Amygdala (tissue), 56 donors: ENCODE data around the gene GAS2L1.
A peak's percentile ranks its signal among the peaks of the same experiment; 100 is the strongest.

ENCODE experiments used
- DNase-seq, 56 donors: peaks; one replicate each; lab custom pipeline; 2025; lab: John Stamatoyannopoulos, UW

Gene GAS2L1

DNA sequence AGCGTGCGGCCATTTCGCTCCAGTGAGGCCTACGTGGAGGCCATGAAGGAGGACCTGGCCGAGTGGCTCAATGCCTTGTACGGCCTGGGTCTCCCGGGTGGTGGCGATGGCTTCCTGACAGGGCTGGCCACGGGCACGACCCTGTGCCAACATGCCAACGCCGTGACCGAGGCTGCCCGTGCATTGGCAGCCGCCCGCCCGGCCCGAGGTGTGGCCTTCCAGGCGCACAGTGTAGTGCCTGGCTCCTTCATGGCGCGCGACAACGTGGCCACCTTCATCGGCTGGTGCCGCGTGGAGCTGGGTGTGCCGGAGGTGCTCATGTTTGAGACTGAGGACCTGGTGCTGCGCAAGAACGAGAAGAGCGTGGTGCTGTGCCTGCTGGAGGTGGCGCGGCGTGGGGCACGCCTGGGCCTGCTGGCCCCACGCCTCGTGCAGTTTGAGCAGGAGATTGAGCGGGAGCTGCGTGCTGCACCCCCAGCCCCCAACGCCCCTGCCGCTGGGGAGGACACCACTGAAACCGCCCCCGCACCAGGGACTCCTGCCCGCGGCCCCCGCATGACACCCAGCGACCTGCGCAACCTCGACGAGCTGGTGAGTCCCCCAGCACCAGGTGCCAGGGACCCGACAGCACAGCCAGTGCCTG lies 1.8 kb downstream of the GAS2L1 start:
- DNase-seq: no peak

DNA sequence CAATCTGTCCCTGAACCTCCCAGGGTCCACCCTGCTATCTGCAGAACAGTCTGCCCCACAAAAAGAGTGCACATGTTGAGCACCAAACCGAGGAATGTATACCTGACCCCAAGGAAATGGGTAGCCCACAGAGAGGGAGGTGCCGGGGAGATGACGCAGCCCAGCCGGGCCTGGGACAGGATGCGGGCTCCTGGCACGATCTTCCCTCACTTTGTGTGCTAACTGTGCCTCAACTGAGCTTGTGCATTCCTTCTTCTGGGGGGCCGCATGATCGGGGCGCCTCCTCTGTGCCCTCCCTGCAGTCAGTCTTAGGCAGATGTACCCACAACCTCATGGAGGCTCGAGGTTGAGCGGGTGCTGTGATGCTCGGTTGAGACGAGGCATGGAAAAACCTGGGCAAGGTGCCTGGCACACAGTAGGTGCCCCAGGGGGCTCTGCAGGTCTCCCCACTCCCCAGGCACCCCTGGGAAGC lies 2.4 kb downstream of the GAS2L1 start:
- no peak for DNase-seq

DNA sequence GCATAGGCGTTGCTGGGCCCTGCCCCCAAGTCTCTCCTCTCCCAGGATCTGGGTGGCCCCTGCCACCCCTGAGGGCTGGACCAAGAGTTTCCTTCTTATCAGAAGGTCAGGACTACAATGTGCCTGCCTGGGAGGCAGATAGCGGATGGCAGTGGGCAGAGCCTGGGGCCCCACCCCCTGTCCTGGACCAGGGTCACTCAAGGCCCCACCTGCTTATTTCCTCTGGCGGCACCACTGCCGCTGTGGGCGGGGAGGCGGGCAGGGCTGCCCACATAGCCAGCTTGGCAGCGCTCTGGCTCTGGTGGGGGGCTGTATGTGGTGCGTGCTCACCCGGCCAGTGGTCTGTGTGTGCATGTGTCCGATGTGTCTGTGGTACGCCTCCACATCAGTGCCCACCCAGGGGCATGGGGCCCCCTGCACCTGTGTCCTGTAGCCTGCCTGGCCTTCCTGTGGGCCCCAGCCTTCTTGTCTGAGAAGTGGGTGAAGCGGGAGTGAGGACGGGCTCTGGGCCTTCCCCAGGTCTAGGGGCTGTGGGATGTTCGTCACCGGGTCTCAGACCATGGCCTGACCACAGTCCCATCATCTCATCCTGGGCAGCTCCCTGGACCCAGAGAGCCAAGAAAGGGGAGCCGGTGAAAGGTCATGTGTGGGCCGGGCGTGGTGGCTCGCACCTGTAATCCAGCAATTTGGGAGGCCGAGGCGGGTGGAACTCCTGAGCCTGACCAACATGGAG lies 3.0 kb downstream of the GAS2L1 start:
- DNase-seq: no peak

GRCh38 chr22:29310065-29310862 lies 3.8 kb downstream of the GAS2L1 start:
- peak in 1 of 56 donors; percentile 73 for DNase-seq

DNA sequence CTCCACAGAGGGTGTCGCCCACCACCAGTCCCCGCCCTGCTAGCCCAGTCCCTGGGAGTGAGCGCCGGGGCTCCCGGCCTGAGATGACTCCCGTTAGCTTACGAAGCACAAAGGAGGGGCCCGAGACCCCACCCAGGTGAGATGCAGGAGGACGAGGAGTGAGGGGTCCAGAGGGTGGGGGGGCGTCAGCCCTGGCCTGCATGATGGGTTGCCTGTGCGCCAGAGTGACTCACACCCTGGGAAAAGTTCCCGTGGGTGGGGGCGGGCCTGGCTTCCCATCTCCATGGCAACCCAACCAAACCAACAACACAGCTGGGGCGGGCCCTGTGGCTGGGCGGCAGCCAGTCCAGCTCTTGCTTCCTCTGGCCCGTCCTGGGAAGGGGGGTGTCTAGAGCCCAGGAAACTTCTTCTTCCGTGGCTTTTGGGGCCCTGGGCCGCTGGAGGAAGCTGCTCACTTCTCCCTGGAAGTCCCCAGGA lies 4.5 kb downstream of the GAS2L1 start:
- peak in 55 of 56 donors; percentile 43 to 97 (median 90) for DNase-seq

DNA sequence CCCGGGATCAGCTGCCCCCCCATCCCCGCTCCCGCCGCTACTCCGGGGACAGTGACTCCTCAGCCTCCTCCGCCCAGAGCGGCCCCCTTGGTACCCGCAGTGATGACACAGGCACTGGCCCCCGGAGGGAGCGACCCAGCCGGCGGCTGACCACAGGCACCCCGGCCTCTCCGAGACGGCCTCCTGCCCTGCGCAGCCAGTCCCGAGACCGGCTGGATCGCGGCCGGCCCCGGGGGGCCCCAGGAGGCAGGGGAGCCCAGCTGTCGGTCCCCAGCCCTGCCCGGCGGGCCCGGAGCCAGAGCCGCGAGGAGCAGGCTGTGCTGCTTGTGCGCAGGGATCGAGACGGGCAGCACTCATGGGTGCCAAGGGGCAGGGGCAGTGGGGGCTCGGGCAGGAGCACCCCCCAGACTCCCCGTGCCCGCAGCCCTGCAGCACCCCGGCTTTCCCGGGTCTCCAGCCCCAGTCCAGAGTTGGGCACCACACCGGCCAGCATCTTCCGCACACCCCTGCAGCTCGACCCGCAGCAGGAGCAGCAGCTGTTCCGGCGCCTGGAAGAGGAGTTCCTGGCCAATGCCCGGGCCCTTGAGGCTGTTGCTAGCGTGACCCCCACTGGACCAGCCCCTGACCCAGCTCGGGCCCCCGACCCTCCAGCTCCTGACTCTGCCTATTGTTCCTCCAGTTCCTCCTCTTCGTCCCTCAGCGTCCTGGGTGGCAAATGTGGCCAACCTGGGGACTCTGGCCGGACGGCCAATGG lies 5.2 kb downstream of the GAS2L1 start:
- peak in 4 of 56 donors; percentile 37 to 62 (median 50) for DNase-seq

DNA sequence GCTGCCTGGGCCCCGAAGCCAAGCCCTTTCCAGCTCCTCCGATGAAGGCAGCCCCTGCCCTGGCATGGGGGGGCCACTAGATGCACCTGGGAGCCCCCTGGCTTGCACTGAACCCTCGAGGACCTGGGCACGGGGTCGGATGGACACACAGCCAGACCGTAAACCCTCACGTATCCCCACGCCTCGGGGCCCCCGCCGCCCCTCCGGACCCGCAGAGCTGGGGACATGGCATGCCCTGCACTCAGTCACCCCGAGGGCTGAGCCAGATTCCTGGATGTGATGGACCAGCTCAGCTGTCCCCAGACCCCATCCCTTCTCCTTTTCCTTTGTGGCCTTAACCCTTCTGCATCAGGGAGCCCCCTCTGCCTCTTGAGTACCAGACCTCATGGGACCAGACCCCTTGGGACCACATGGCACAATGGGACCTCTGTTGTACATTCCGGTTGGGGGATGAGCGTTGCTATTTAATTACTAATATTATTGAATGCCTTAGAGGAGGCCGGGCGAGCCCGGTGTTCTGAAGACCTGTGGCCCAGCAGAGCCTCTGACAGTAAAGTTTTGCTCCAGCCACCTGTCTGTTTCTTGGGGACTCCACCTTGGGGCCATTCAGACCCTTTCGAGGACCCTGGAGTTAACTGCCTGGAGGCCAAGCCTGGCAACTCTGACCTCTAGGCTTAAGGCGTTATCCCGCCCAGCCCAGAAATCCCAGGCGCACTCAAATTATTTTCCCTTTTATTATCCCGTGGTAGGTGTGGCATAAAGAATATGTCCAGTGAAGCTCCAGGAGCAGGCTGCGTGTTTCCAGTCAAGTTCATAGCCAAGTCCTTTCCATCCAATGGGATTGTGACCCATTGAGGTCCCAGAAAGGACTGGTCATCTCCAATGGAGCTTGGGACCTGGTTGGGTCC lies 6.0 kb downstream of the GAS2L1 start:
- no peak for DNase-seq

DNA sequence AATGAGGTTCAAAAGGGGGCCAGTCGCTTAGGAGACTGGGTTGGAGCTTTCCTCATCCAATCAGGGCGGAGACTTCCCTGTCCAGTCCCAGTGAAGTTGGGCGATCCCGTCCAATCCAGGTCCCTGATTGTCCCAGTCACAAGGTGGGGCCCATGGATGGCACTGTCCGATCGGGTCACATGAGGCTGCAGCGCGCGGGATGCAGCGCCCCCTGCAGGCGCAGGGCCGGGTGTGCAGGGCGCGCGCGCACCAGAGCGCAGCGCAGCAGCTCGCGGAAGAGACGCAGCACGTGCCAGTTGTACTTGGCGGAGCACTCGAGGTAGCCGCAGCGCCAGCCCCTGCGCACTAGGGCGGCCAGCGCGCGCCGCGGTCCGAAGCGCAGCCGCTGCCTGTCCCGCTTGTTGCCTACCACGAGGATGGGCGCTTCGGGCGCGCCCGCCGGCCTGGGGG lies 6.7 kb downstream of the GAS2L1 start:
- peak in 20 of 56 donors; percentile 24 to 70 (median 46) for DNase-seq

- no peak for DNase-seq
Observed at GRCh38 chr22:29313576-29314466, 7.4 kb downstream of the GAS2L1 start.

GRCh38 chr22:29314537-29315285 lies 8.3 kb downstream of the GAS2L1 start:
- no peak for DNase-seq

- DNase-seq: peak in 1 of 56 donors; percentile 44
Observed at GRCh38 chr22:29315286-29316140, 9.1 kb downstream of the GAS2L1 start, which contains the start of gene RASL10A. TSS of gene RASL10A (minus strand) at chr22:29315697. CDS start at chr22:29315246, 451 bp downstream.

GRCh38 chr22:29316141-29316828 lies 9.8 kb downstream of the GAS2L1 start:
- DNase-seq: no peak

DNA sequence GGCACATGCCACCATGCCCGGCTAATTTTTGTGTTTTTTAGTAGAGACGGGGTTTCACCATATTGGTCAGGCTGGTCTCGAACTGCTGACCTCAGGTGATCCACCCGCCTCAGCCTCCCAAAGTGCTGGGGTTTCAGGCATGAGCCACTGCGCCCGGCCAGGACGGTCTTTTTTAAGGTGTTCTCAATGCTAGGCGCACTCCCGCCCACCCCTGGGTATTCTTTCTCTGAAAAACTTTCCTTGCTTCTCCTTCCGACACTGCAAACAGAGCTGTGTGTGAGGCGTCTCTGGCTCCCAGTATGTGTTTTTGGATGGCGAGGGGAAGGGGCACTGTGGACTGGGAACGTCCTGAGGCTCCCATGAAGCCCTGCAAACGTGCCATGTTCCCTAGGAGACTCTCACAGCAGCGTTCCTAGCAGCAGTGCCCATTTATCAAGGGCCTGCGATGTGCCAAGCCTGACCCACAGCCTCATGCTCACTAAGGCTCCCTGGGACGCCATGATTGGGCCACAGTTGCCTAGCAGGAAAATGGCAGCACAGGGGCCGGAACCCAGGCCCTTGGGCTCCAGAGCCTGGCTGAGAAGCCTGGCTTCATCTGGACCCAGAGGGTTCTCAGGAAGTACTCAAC lies 11.5 kb downstream of the GAS2L1 start:
- DNase-seq: no peak

- DNase-seq: no peak
Observed at GRCh38 chr22:29319072-29319471, 12.6 kb downstream of the GAS2L1 start.

DNA sequence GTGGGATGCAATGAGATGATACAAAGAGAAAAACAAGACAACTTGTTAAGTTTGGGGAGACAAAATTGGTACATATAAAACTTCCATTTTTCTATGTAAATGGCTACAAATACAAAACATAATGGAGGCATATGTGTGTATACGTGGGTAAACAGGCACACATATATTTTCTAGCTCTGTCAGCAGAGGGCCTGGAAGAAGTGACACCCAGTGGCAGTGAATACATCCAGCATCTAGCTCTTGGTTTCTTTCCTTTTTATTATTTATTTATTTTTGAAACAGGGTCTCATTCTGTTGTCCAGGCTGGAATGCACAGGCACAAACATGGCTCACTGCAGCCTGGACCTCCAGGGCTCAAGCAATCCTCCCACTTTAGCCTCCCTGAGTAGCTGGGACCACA lies 14.1 kb downstream of the GAS2L1 start:
- no peak for DNase-seq
